ENCODE results near the gene SRP72. TPM values are rescaled to one million over a fixed set of nuclear protein-coding genes. Genes with fewer than 3 reads are reported as not detected.

SRP72 gene
- total and polyA plus RNA-seq, 2 donors (not counting 3 experiments of a cell fraction or from before 2014, with no cell fraction given) = 65.7 to 132 TPM

GRCh38 chr4:56544573-56545131, 77.2 kb downstream of the SRP72 start:
- Histone ChIP-seq H3K36me3 (ENCODE audit: control insufficient read depth in 2 of 2, extremely low read depth in 1 of 2, insufficient read depth in 2 of 2, low read length in 2 of 2) (no peaks in the 10 kb centered on the region), H3K27me3 (ENCODE audit: control insufficient read depth in 2 of 2, insufficient read depth in 2 of 2, low read length in 2 of 2) (peaks cover 8 to 9% of the 10 kb centered on the region in 2 experiments), H3K79me2 (ENCODE audit: control insufficient read depth, insufficient read depth, low read length) (no peaks in the 10 kb centered on the region), H4K20me1 (replicated peaks; ENCODE audit: control insufficient read depth, extremely low read depth, insufficient read depth, low read length) (no peaks in the 10 kb centered on the region), H3K9me1 (replicated peaks; ENCODE audit: control insufficient read depth, extremely low read depth, insufficient read depth, low read length) (no peaks in the 10 kb centered on the region), H3K9ac (replicated peaks; ENCODE audit: extremely low read depth, insufficient read depth, low read length) (no peak overlapping the region), H3K9me3 (replicated peaks; ENCODE audit: control insufficient read depth, insufficient read depth, low read length) (no peaks in the 10 kb centered on the region), H3K4me3 (replicated peaks in 1 of 3; ENCODE audit: insufficient read depth in 1 of 3, low read depth in 1 of 3, low read length in 3 of 3) (peak overlapping the region in 2 of 3 experiments; percentile 43 to 51), H3K27ac (ENCODE audit: insufficient read depth, low read depth, low read length) (no peak overlapping the region), H3K4me2 (ENCODE audit: insufficient read depth, low read length) (peak overlapping the region; percentile 64), H3K4me1 (ENCODE audit: control insufficient read depth, extremely low read depth, insufficient read depth, low read length) (peaks cover 3% of the 10 kb centered on the region), H2AFZ (ENCODE audit: low read depth, low read length) (peak overlapping the region; percentile 96)
- TF ChIP-seq MYC (IDR thresholded peaks at IDR 0.05; ENCODE audit: low read depth, low read length) = no peak
- TF ChIP-seq JUN (IDR thresholded peaks at IDR 0.05; ENCODE audit: borderline replicate concordance, insufficient read depth, insufficient read length, low read depth) = no peak
- peak; percentile 98 to 99 for TF ChIP-seq CTCF (IDR thresholded peaks at IDR 0.05; ENCODE audit: extremely low read depth in 1 of 2, insufficient read depth in 1 of 2, low read depth in 1 of 2, low read length in 2 of 2)
- TF ChIP-seq FOS (IDR thresholded peaks at IDR 0.05; ENCODE audit: borderline replicate concordance, insufficient read depth, low read length) = peak; percentile 38
- TF ChIP-seq POLR2A (IDR thresholded peaks at IDR 0.05; ENCODE audit: low read depth, low read length) = no peak
- TF ChIP-seq MAX (IDR thresholded peaks at IDR 0.05; ENCODE audit: insufficient read depth, insufficient read length) = no peak
- peak; percentile 45 for TF ChIP-seq POLR2AphosphoS5 (IDR thresholded peaks at IDR 0.05; ENCODE audit: insufficient read depth, low read depth, low read length)
- TF ChIP-seq EZH2 (IDR thresholded peaks at IDR 0.05; ENCODE audit: borderline replicate concordance, low read depth, low read length, severe bottlenecking) = no peak
- no peak for TF ChIP-seq GATA2 (IDR thresholded peaks at IDR 0.05; ENCODE audit: insufficient read depth, insufficient read length, low read depth, low read length)
- FAIRE-seq = peak; percentile 55
- dilution Hi-C loops (cut with MboI; ENCODE audit: extremely low pct_ligation_motif_present, low sequenced_read_pairs) (no loop called here), intact Hi-C loops (cut with micrococcal nuclease) (loop anchor here (1.0 to 10.0 kb wide), 7 partner anchors 38 to 600 kb away; partner anchors contain the start of genes CEP135, PAICS and PPAT)
- DNase-seq (ENCODE audit: low read depth, low spot score) = peak; percentile 85
- no TSS peak for BruUV-seq (replicated peaks)
- ChIA-PET POLR2A (no interaction called here), CTCF (interaction anchor here (0.6 to 2.6 kb wide), 19 partner anchors 9 to 596 kb away, joined by 3 to 14 read pairs (median 4); partner anchors contain the start of genes AASDH and SRP72)

Data from endothelial cell of umbilical vein (primary cell).